Bone marrow (tissue), 2 donors: Measurements from ENCODE around the gene UGCG.
A peak's percentile ranks its signal among the peaks of the same experiment; 100 is the strongest.
"Not testable (repeated sequence)": the region's sequence is repeated elsewhere in the genome, so short reads cannot be mapped to it uniquely, and the experiment has no call there.

Experiments
- DNase-seq, 2 donors: peaks; one replicate each; lab custom pipeline; 2025; lab: John Stamatoyannopoulos, UW

The UGCG gene

DNA sequence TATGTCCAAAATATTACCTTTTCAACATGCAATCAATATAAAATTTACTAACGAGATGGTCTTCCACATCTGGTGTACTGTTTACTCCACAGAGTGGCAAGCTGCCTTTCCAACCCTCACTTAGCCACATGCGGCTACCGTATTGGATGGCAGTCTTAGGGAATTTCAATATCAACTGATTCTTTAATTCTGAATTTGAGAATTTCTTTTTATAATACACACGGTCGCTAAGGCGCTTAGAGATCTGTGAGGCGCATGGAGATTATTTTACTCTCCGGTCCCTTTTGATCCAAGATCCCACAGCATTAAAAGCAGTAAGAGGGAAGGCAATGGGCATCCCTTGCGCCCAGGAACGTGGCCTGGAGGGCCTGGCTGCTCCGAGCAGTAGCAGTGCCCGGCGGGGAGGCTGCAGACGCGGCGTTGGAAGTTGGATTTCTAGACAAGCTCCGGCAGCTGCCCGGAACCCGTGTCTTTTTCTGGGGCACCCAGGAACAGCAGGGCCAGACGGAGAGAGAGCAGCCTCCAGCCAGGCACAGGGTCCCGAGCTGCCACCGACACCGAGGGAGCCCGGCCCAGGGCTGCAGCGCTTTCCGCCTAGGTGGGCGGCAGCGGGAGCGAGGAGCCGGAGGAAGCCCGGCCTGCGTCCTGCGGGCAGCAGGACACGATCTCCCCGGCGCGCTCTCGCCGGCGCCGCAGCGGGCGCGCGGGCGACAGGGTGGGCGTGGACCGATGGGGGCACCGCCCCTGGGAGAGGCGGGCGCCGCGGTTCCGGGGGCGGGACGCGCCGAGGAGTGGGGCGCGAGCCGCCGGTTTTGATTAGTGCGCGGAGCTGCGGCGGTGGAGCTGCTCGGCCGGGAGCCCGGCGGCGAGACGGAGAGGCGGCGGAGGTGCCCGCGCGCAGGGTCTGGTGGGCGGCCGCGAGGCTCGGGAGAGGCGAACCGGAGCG is at the start of gene UGCG:
Gene UGCG (plus strand): TSS at position 819 of the 946 bp plus-strand sequence. CDS start 402 bp downstream, outside the sequence.
- DNase-seq: peak; percentile 47 to 79

GRCh38 chr9:111851553-111851952 is 45.1 kb upstream of the UGCG start:
- no peak for DNase-seq

DNA sequence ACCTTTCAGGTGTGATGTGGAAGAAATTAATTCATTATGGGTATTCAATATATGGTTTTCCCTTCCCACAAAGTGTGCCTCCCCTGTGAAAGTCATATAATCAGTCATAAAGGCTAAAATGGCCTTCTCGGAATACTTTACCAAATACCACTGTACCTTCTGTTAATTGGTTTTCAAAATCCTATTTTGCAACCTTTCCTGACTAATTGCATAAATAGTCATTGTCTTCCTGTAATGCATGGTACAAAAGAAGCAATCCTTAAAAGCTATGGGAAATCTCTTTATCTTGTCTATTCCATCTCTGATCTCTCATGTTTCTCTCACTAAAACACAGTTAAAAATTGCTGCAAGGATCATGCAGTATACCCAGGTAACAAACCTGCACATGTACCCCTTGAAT is 44.3 kb upstream of the UGCG start:
- no peak for DNase-seq

- no peak for DNase-seq
Measured at GRCh38 chr9:111853450-111853827, 43.2 kb upstream of the UGCG start.

DNA sequence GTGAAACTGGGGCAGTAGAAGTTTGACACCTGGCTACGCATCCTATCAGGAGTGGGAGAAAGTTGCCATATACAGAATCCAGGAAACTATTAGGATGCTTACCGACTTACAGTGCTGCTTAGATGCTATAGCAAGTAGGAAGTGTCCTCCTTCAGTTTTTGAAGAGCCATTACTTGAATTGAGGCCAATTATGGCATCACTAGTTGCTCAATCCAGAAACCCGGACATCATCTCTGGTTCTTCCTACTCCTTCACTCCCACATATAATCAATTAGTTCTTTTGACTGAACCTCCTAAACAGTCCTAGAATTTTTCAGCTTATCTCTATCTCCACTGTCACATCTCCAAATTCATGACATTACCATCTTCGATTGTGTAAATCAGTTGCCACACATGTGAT is 41.8 kb upstream of the UGCG start:
- no peak for DNase-seq

GRCh38 chr9:111857555-111858211 is 38.9 kb upstream of the UGCG start:
- no peak for DNase-seq

DNA sequence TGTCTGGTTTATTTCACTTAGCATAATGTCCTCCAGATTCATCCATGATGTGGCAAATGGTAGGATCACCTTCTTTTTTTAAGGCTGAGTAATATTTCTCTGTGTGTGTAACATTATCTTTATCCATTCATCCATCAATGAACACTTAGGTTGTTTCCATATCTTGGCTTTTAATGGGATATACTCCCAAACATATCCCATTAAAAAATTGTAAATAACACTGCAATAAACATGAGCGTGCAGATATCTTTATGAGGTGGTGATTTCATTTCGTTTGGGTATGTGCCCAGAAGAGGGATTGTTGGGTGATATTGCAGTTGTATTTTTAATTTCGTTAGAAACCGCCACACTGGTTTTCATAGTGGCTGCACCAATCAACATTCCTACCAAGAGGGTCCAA is 36.2 kb upstream of the UGCG start:
- DNase-seq: no peak

- no peak for DNase-seq
Measured at GRCh38 chr9:111863636-111864035, 33.0 kb upstream of the UGCG start.

- peak in 1 of 2 donors; percentile 4 for DNase-seq
Measured at GRCh38 chr9:111866976-111867375, 29.6 kb upstream of the UGCG start.

DNA sequence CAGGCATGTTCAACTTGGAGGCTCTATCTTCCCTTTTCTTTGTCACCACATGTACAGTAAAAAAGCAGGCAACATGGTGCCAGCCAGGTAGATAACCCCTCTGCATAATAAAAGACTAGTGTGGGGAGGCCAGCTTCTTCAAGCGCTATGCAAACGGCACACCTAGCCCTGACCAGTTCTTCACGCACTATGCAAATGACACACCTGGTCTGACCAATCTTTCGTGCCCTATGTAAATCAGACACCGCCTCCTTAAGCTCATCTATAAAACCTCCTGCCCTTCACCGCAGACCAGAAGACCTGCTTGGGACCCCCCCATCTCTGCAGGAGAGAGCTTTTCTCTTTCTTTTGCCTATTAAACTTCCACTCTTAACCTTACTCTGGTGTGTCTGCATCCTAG is 28.1 kb upstream of the UGCG start:
- DNase-seq: no peak

GRCh38 chr9:111870774-111871498 is 25.7 kb upstream of the UGCG start:
- no peak for DNase-seq

DNA sequence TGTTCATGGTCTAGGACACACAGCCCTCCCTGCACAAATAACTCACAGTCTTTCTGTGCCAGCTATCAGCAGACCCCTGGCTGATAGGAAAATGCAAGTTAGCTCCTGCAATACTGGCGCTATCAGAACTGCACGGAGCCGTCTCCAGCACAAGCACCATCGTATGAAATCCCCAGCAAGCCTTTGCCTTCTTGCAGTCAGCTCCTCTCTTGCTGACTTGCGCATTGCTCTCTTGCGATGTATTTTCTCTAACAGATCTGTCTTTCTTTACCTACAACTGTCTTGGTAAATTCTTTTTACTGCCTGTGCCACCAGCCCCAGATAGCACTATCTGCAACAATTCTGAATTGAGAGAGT is 25.1 kb upstream of the UGCG start:
- DNase-seq: no peak

- no peak for DNase-seq
Measured at GRCh38 chr9:111872886-111873285, 23.7 kb upstream of the UGCG start.

DNA sequence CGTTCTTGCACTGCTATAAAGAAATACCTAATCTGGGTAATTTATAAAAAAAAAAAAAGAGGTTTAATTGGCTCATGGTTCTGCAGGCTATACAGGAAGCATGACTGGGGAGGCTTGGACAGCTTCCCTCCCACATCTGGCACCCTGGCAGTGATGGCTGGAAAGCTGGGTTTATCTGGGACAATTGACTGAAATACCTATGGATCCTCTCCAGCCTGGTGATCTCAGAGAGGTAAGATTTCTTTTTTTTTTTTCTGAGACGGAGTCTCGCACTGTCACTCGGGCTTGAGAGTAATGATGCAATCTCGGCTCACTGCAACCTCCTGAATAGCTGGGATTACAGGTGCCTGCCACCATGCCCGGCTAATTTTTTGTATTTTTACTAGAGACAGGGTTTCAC is 22.7 kb upstream of the UGCG start:
- DNase-seq: no peak

- no peak for DNase-seq
Measured at GRCh38 chr9:111874500-111874899, 22.1 kb upstream of the UGCG start.

GRCh38 chr9:111875291-111875690 is 21.3 kb upstream of the UGCG start:
- not testable (repeated sequence) for DNase-seq

GRCh38 chr9:111875691-111876090 is 20.9 kb upstream of the UGCG start:
- not testable (repeated sequence) for DNase-seq

DNA sequence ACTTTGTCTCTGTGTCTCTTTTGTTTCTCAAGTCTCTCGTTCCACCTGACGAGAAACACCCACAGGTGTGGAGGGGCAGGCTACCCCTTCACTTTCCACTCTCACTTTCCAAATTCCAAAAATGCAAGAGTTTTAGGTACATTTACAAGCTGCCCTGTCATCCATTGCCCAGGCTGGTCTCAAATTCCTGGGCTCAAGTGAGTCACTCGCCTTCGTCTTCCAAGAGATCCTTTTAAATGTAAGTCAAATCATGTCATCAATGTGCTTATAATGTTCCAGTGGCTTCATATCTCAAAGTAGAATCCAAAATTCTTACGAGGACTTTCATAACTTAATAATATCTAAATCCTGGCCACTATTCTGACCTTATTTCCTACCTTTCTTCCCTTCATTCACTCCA is 20.4 kb upstream of the UGCG start:
- no peak for DNase-seq

- DNase-seq: no peak
Measured at GRCh38 chr9:111877420-111877819, 19.2 kb upstream of the UGCG start.

DNA sequence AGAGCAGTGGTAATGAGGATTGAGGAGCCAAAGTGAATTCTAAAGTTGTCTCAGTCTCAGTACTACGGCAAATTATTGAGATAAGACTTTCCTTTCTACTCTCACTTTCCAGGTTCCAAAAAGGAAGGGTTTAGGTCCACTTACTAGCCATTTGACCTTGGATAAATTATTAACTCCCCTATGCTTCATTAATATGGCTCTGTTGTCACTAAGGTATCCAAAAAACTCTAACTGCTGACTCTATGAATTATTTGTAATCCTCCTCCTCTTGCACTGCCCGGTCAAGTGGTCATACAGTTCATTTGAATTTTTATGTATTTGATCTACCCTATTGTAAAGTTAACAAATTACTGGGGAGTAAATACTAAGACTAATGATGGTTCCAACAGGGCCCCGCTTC is 17.7 kb upstream of the UGCG start:
- DNase-seq: no peak

DNA sequence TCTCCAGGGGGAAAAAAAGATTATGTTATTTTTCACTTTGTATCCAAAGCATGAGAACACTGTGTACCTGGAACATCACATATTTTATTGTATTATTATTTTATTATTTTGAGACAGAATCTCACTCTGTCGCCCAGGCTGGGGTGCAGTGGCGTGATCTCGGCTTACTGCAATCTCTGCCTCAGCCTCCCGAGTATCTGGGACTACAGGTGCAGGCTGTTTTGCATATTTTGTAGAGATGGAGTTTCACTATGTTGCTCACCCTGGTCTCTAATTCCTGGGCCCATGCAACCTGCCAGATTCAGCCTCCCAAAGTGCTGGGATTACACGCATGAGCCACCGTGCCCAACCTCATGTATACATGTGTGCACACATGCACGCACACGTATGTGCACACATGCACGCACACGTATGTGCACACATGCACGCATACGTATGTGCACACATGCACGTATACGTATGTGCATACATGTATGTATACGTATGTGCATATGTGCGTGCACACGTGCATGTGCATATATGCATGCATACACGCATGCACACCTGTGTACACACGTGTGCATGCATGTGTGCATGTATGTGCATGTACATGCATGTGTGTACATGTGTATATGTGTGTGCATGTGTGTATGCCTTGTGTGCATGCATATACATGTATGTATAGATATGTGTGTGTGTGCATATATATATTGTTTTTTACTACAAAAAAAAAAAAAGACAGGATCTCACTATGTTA is 9.5 kb upstream of the UGCG start:
- DNase-seq: no peak

- no peak for DNase-seq
Measured at GRCh38 chr9:111890334-111890733, 6.3 kb upstream of the UGCG start.
